HCT116 (cell line): ENCODE data around the gene UQCC5. TPM values are rescaled to one million over a fixed set of nuclear protein-coding genes. Genes with fewer than 3 reads are reported as not detected.

ENCODE experiments used
- ATAC-seq: fragments of 200-7000 bp; cut with Tn5 transposase; 2 replicates; pipeline ENCODE4 v1.9.1; 2020; ENCODE audit warnings: mild to moderate bottlenecking, moderate library complexity
- BruUV-seq: library from RNA; stranded (reverse); fragments of 400-500 nt; replicated peaks from 2 replicates; lab custom pipeline; 2021; lab: Mats Ljungman, UMichigan
- CTCF ChIA-PET: fragments of 300-600 bp; sonication (Branson Sonifier 250); formaldehyde crosslinking; loops from one replicate; lab custom pipeline; 2021; ENCODE audit warnings: antibody characterized with exemption; lab: Charles Lee
- POLR2A ChIA-PET: fragments of 300-600, 350-600 bp; sonication (Branson Sonifier 250); formaldehyde crosslinking; loops from one replicate; lab custom pipeline; 2021; ENCODE audit warnings: antibody characterized with exemption; lab: Charles Lee
- RAD21 ChIA-PET, 2 experiments: fragments of 300-600 bp; sonication (Branson Sonifier 250); formaldehyde crosslinking; loops; one replicate each; lab custom pipeline; 2023; ENCODE audit warnings: low total read pairs in 2 of 2; ENCODE audit not compliant: uncharacterized antibody in 2 of 2, unreplicated experiment in 2 of 2, low non-redundant PET in 1 of 2; lab: Charles Lee
- DNase-seq: peaks from one replicate; pipeline ENCODE4 v3.0.0-alpha.2; 2010; ENCODE audit warnings: low read depth, low spot score
- H2AFZ ChIP-seq: fragments of 200-600 bp; shearing (Covaris generic), sonication (generic); 2 replicates; pipeline ENCODE4 v1.6.1; 2017; ENCODE audit warnings: low read depth, mixed run types, mixed read lengths, antibody characterized with exemption, low read length; ENCODE audit not compliant: poor library complexity, severe bottlenecking
- H3K27ac ChIP-seq: 2 replicates; pipeline ENCODE4 v1.5.1; 2012; ENCODE audit warnings: low read depth, low read length
- H3K27me3 ChIP-seq: fragments of 200-600 bp; sonication (generic); 2 replicates; pipeline ENCODE4 v1.6.1; 2016; ENCODE audit warnings: mixed run types, low read length, mixed read lengths; ENCODE audit not compliant: insufficient read depth
- H3K36me3 ChIP-seq, 2 experiments: fragments of 200-500 bp in 1 of 2; fragments of 200-600 bp in 1 of 2; sonication (Bioruptor generic) in 1 of 2; sonication (generic) in 1 of 2; 2 replicates each; pipeline versions ENCODE4 v1.5.1 to v1.6.1; 2014 to 2016; ENCODE audit warnings: low read length in 2 of 2, inconsistent platforms in 1 of 2, mixed read lengths in 1 of 2, mixed run types in 1 of 2; ENCODE audit not compliant: insufficient read depth in 2 of 2, control insufficient read depth in 1 of 2
- H3K4me1 ChIP-seq, 2 experiments: fragments of 200-600 bp in 1 of 2; sonication (generic) in 1 of 2; 2 replicates each; pipeline versions ENCODE4 v1.5.1 to v1.6.1; 2012 to 2017; ENCODE audit warnings: low read length in 2 of 2, inconsistent platforms in 1 of 2, mild to moderate bottlenecking in 1 of 2, mixed read lengths in 1 of 2, mixed run types in 1 of 2, moderate library complexity in 1 of 2; ENCODE audit not compliant: insufficient read depth in 2 of 2, control insufficient read depth in 1 of 2
- H3K4me2 ChIP-seq: fragments of 200-600 bp; sonication (generic); 2 replicates; pipeline ENCODE4 v1.6.1; 2017; ENCODE audit warnings: mixed run types, low read length, mixed read lengths
- H3K4me3 ChIP-seq, 2 experiments: fragments of 200-600 bp in 1 of 2; sonication (generic) in 1 of 2; replicated peaks in 1 of 2; 2 replicates each; pipeline ENCODE4 v1.5.1; 2011 to 2016; ENCODE audit warnings: low read length in 2 of 2, control low read depth in 1 of 2, low read depth in 1 of 2, mild to moderate bottlenecking in 1 of 2, mixed read lengths in 1 of 2, mixed run types in 1 of 2
- H3K79me2 ChIP-seq: fragments of 200-600 bp; sonication (generic); 2 replicates; pipeline ENCODE4 v1.6.1; 2017; ENCODE audit warnings: mild to moderate bottlenecking, mixed run types, low read length, moderate library complexity, mixed read lengths; ENCODE audit not compliant: insufficient read depth
- H3K9ac ChIP-seq: fragments of 200-600 bp; sonication (generic); 2 replicates; pipeline ENCODE4 v1.6.1; 2016; ENCODE audit warnings: low read length, mixed read lengths
- H3K9me2 ChIP-seq: fragments of 200-600 bp; sonication (generic), shearing (Covaris generic); 2 replicates; pipeline ENCODE4 v1.6.1; 2017; ENCODE audit warnings: mixed run types, mild to moderate bottlenecking, moderate library complexity; ENCODE audit not compliant: insufficient read depth
- H3K9me3 ChIP-seq, 2 experiments: fragments of 200-500 bp in 1 of 2; fragments of 200-600 bp in 1 of 2; sonication (Bioruptor generic) in 1 of 2; sonication (generic) in 1 of 2; 2 replicates each; pipeline ENCODE4 v1.6.1; 2014 to 2017; ENCODE audit warnings: low read length in 2 of 2, mixed read lengths in 2 of 2, inconsistent platforms in 1 of 2, low read depth in 1 of 2, mild to moderate bottlenecking in 1 of 2, mixed run types in 1 of 2, moderate library complexity in 1 of 2; ENCODE audit not compliant: control insufficient read depth in 1 of 2, insufficient read depth in 1 of 2
- H4K20me1 ChIP-seq: fragments of 200-600 bp; sonication (generic), shearing (Covaris generic); 2 replicates; pipeline ENCODE4 v1.6.1; 2017; ENCODE audit warnings: mixed run types, mild to moderate bottlenecking, moderate library complexity; ENCODE audit not compliant: insufficient read depth
- CBX3 ChIP-seq: IDR thresholded peaks from 2 replicates; pipeline ENCODE4 v1.6.1; 2012; ENCODE audit warnings: low read depth
- CEBPB ChIP-seq: IDR thresholded peaks from 2 replicates; pipeline ENCODE4 v1.6.1; 2012; ENCODE audit warnings: low read depth
- CTCF ChIP-seq, 3 experiments: fragments of 200-600 bp in 1 of 3; sonication (generic) in 1 of 3; IDR thresholded peaks in 2 of 3; conservative IDR thresholded peaks in 1 of 3; 2 replicates each; pipeline ENCODE4 v1.5.1; 2012 to 2017; ENCODE audit warnings: low read depth in 2 of 3, low read length in 2 of 3, antibody characterized with exemption in 1 of 3, borderline replicate concordance in 1 of 3, control low read depth in 1 of 3, mild to moderate bottlenecking in 1 of 3, mixed read lengths in 1 of 3, mixed run types in 1 of 3, moderate library complexity in 1 of 3; ENCODE audit not compliant: insufficient read depth in 1 of 3
- EGR1 ChIP-seq: IDR thresholded peaks from 2 replicates; pipeline ENCODE4 v1.6.1; 2012; ENCODE audit warnings: low read depth
- ELF1 ChIP-seq: IDR thresholded peaks from 2 replicates; pipeline ENCODE4 v1.6.1; 2012; ENCODE audit warnings: low read depth, borderline replicate concordance
- EZH2 ChIP-seq: fragments of 200-600 bp; sonication (generic); IDR thresholded peaks from 2 replicates; pipeline ENCODE4 v1.6.1; 2017; ENCODE audit warnings: antibody characterized with exemption, mixed run types
- EZH2phosphoT487 ChIP-seq: fragments of 200-600 bp; IDR thresholded peaks from 2 replicates; pipeline ENCODE4 v1.6.1; 2018; ENCODE audit warnings: antibody characterized with exemption, borderline replicate concordance
- POLR2AphosphoS5 ChIP-seq: IDR thresholded peaks from 2 replicates; pipeline ENCODE4 v1.6.1; 2011; ENCODE audit warnings: mild to moderate bottlenecking, low read depth, low read length, moderate library complexity
- SIN3A ChIP-seq: IDR thresholded peaks from 2 replicates; pipeline ENCODE4 v1.6.1; 2012; ENCODE audit warnings: low read depth
- SP1 ChIP-seq: IDR thresholded peaks from 2 replicates; pipeline ENCODE4 v1.6.1; 2012; ENCODE audit warnings: low read depth
- YY1 ChIP-seq: IDR thresholded peaks from 2 replicates; pipeline ENCODE4 v1.6.1; 2011; ENCODE audit warnings: low read length, low read depth, moderate library complexity, mild to moderate bottlenecking; ENCODE audit not compliant: insufficient replicate concordance; ENCODE audit errors: extremely low read depth
- ZNF274 ChIP-seq: fragments of 200-500 bp; sonication (Bioruptor generic); IDR thresholded peaks from 2 replicates; pipeline ENCODE4 v1.6.1; 2014; ENCODE audit warnings: mild to moderate bottlenecking, low read depth, low read length, inconsistent platforms
- intact Hi-C: fragments of 100-400 bp; cut with micrococcal nuclease; formaldehyde crosslinking; loops from 2 replicates; pipeline ENCODE4 v1.10.0; 2022
- total RNA-seq: library from RNA; stranded (reverse); gene quantifications from one replicate; pipeline ENCODE4 v1.2.1, GENCODE V29; 2021; ENCODE audit not compliant: unreplicated experiment
- TF ChIP-seq, protein P1 (sequence below): IDR thresholded peaks from 2 replicates; pipeline ENCODE4 v1.6.1; 2012
- TF ChIP-seq, protein P2 (sequence below): IDR thresholded peaks from 2 replicates; pipeline ENCODE4 v1.6.1; 2011; ENCODE audit warnings: mild to moderate bottlenecking, low read length, moderate library complexity; ENCODE audit not compliant: insufficient replicate concordance; ENCODE audit errors: extremely low read depth

UQCC5 gene
- total RNA-seq, 1 experiment from 2014 or later = 14.1 TPM

- Histone ChIP-seq H3K4me3 (no peak overlapping the region), H3K4me1 (peaks cover 2 to 15% of the 10 kb centered on the region in 2 experiments; a peak in 2 of 4 replicates), H3K9me2 (no peaks in the 10 kb centered on the region), H3K27me3 (no peaks in the 10 kb centered on the region), H3K36me3 (peaks cover 5 to 14% of the 10 kb centered on the region in 2 experiments; a peak in 2 of 4 replicates), H3K4me2 (no peak overlapping the region), H3K27ac (no peak overlapping the region), H4K20me1 (no peaks in the 10 kb centered on the region), H3K9ac (no peak overlapping the region), H3K79me2 (no peaks in the 10 kb centered on the region), H3K9me3 (no peaks in the 10 kb centered on the region), H2AFZ (no peak overlapping the region)
- ChIA-PET CTCF (no interaction called here), POLR2A (interaction anchor here (1.7 kb wide), 1 partner anchor 38 kb away, joined by 4 read pairs; the partner anchor contains the start of gene UQCC5), RAD21 (no interaction called here)
- intact Hi-C loops = no loop called here
- DNase-seq = no peak
- TF ChIP-seq ZNF274 (no peak), SP1 (no peak), SIN3A (no peak), CTCF (IDR thresholded peaks at IDR 0.05 in 2 of 3, conservative IDR thresholded peaks at IDR 0.05 in 1 of 3; ENCODE audit: borderline replicate concordance in 1 of 3, insufficient read depth in 1 of 3, low read depth in 2 of 3, low read length in 2 of 3) (no peak), EZH2 (no peak), CBX3 (no peak), EGR1 (no peak), EZH2phosphoT487 (no peak), POLR2AphosphoS5 (no peak), YY1 (no peak), ELF1 (no peak), CEBPB (no peak)
- TF ChIP-seq, protein P1, sequence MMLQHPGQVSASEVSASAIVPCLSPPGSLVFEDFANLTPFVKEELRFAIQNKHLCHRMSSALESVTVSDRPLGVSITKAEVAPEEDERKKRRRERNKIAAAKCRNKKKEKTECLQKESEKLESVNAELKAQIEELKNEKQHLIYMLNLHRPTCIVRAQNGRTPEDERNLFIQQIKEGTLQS = no peak
- TF ChIP-seq, protein P2, sequence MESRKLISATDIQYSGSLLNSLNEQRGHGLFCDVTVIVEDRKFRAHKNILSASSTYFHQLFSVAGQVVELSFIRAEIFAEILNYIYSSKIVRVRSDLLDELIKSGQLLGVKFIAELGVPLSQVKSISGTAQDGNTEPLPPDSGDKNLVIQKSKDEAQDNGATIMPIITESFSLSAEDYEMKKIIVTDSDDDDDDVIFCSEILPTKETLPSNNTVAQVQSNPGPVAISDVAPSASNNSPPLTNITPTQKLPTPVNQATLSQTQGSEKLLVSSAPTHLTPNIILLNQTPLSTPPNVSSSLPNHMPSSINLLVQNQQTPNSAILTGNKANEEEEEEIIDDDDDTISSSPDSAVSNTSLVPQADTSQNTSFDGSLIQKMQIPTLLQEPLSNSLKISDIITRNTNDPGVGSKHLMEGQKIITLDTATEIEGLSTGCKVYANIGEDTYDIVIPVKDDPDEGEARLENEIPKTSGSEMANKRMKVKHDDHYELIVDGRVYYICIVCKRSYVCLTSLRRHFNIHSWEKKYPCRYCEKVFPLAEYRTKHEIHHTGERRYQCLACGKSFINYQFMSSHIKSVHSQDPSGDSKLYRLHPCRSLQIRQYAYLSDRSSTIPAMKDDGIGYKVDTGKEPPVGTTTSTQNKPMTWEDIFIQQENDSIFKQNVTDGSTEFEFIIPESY = no peak
- ATAC-seq = no peak
- no TSS peak for BruUV-seq
Measured at GRCh38 chr3:52574056-52574965, 37.9 kb downstream of the UQCC5 start.
